HepG2 (cell line): Measurements from ENCODE around the gene ALDOA. TPM values are rescaled to one million over a fixed set of nuclear protein-coding genes. Genes with fewer than 3 reads are reported as not detected.

Experiments
- BCL6 ChIP-seq: IDR thresholded peaks from 2 replicates; pipeline ENCODE4 v1.6.1; 2016; ENCODE audit warnings: missing genetic modification reagents, missing compliant biosample characterization
- CENPBD1 ChIP-seq: sonication (generic); formaldehyde crosslinking; IDR thresholded peaks from 2 replicates; pipeline ENCODE4 v1.8.0; 2022; ENCODE audit warnings: missing genetic modification reagents, low read depth, mild to moderate bottlenecking, borderline replicate concordance
- E2F2 ChIP-seq: sonication (generic); formaldehyde crosslinking; IDR thresholded peaks from 2 replicates; pipeline ENCODE4 v1.4.0; 2020; ENCODE audit warnings: missing genetic modification reagents, borderline replicate concordance
- GPBP1L1 ChIP-seq: sonication (generic); formaldehyde crosslinking; IDR thresholded peaks from 2 replicates; pipeline ENCODE4 v1.5.0; 2020; ENCODE audit warnings: mild to moderate bottlenecking, missing genetic modification reagents
- HBP1 ChIP-seq: IDR thresholded peaks from 2 replicates; pipeline ENCODE4 v1.6.1; 2016; ENCODE audit warnings: low read depth, control low read depth
- MIER3 ChIP-seq: IDR thresholded peaks from 2 replicates; pipeline ENCODE4 v1.6.1; 2016; ENCODE audit warnings: missing compliant biosample characterization, borderline replicate concordance
- MYNN ChIP-seq: sonication (generic); formaldehyde crosslinking; IDR thresholded peaks from 2 replicates; pipeline ENCODE4 v1.4.0; 2020; ENCODE audit warnings: mild to moderate bottlenecking, low read depth, missing genetic modification reagents
- RXRB ChIP-seq: IDR thresholded peaks from 2 replicates; pipeline ENCODE4 v1.6.1; 2016; ENCODE audit warnings: borderline replicate concordance, missing genetic modification reagents, missing compliant biosample characterization
- SETDB1 ChIP-seq: sonication (generic); formaldehyde crosslinking; IDR thresholded peaks from 2 replicates; pipeline ENCODE4 v1.5.1; 2020; ENCODE audit warnings: missing genetic modification reagents, mild to moderate bottlenecking, borderline replicate concordance
- SRSF9 ChIP-seq: fragments of 200-400 bp; formaldehyde crosslinking; IDR thresholded peaks from 2 replicates; pipeline ENCODE4 v1.6.1; 2018; ENCODE audit warnings: borderline replicate concordance, mild to moderate bottlenecking, low read depth, low read length; ENCODE audit not compliant: insufficient read depth, poor library complexity, severe bottlenecking
- ZFP91 ChIP-seq: sonication (generic); formaldehyde crosslinking; IDR thresholded peaks from 2 replicates; pipeline ENCODE4 v1.9.0; 2022; ENCODE audit warnings: missing genetic modification reagents, mild to moderate bottlenecking, borderline replicate concordance
- ZMYM3 ChIP-seq: sonication (generic); formaldehyde crosslinking; IDR thresholded peaks from 2 replicates; pipeline ENCODE4 v1.5.1; 2020; ENCODE audit warnings: mild to moderate bottlenecking, missing genetic modification reagents
- ZNF296 ChIP-seq: sonication (generic); formaldehyde crosslinking; conservative IDR thresholded peaks from 2 replicates; pipeline ENCODE4 v1.5.0; 2020; ENCODE audit warnings: mild to moderate bottlenecking, missing genetic modification reagents
- ZNF513 ChIP-seq: sonication (generic); formaldehyde crosslinking; conservative IDR thresholded peaks from 2 replicates; pipeline ENCODE4 v1.5.0; 2020; ENCODE audit warnings: missing genetic modification reagents
- ZNF547 ChIP-seq: sonication (generic); formaldehyde crosslinking; IDR thresholded peaks from 2 replicates; pipeline ENCODE4 v1.5.1; 2020; ENCODE audit warnings: mild to moderate bottlenecking, missing genetic modification reagents
- ZNF607 ChIP-seq: sonication (generic); formaldehyde crosslinking; IDR thresholded peaks from 2 replicates; pipeline ENCODE4 v1.5.1; 2020; ENCODE audit warnings: missing genetic modification reagents, mild to moderate bottlenecking, borderline replicate concordance
- ZNF720 ChIP-seq: sonication (generic); formaldehyde crosslinking; IDR thresholded peaks from 2 replicates; pipeline ENCODE4 v1.4.0; 2020; ENCODE audit warnings: missing genetic modification reagents
- ZNF800 ChIP-seq: sonication (generic); formaldehyde crosslinking; IDR thresholded peaks from 2 replicates; pipeline ENCODE4 v1.4.0; 2020; ENCODE audit warnings: missing genetic modification reagents
- polyA plus RNA-seq, 8 experiments: library from polyadenylated mRNA; depleted of rRNA in 3 of 8; stranded (reverse) in 7 of 8; unstranded in 1 of 8; fragments of >200 nt; fragmentation: Illumina TruSeq in 4 of 8; extraction: Trizol in 4 of 8; gene quantifications; 2 replicates each; pipeline versions ENCODE4 v1.2.1 to v1.2.3, GENCODE V29; 2011 to 2016; ENCODE audit warnings: low read depth in 4 of 8, missing spikeins in 1 of 8, mixed read lengths in 1 of 8; ENCODE audit not compliant: insufficient read depth in 1 of 8
- total RNA-seq, 5 experiments: library from RNA; depleted of rRNA; stranded (reverse); fragments of >200 nt; fragmentation: Illumina TruSeq; extraction: Trizol; gene quantifications; 2 replicates each; pipeline ENCODE4 v1.2.3, GENCODE V29; 2016; ENCODE audit warnings: low read depth in 1 of 5

Gene ALDOA
- total and polyA plus RNA-seq, 2 of the 13 experiments (the other 11 are each of a cell fraction or from before 2014, with no cell fraction given) = 925 to 1,884 TPM

- no peak for TF ChIP-seq MIER3 (CRISPR knock-in tag)
- no peak for TF ChIP-seq GPBP1L1 (CRISPR knock-in tag)
- TF ChIP-seq ZMYM3 = no peak; the same call in none of the 2 replicates
- no peak for TF ChIP-seq SRSF9
- TF ChIP-seq CENPBD1 (CRISPR knock-in tag) = no peak
- no peak for TF ChIP-seq HBP1 (CRISPR knock-in tag)
- TF ChIP-seq ZNF720 (CRISPR knock-in tag) = no peak
- TF ChIP-seq ZNF547 (CRISPR knock-in tag) = 0 out of 2 replicates have a peak, but pooled peaks have one; percentile 10
- TF ChIP-seq SETDB1 = no peak
- TF ChIP-seq ZNF800 (CRISPR knock-in tag) = peak; percentile 54; the same call in 1 of the 2 replicates
- no peak for TF ChIP-seq RXRB (CRISPR knock-in tag)
- TF ChIP-seq ZNF296 (CRISPR knock-in tag) = no peak
- TF ChIP-seq ZFP91 = peak; percentile 57; the same call in 1 of the 2 replicates
- TF ChIP-seq MYNN (CRISPR knock-in tag) = 0 out of 2 replicates have a peak, but pooled peaks have one; percentile 34
- TF ChIP-seq ZNF513 (CRISPR knock-in tag) = no peak
- peak; percentile 65; the same call in 1 of the 2 replicates for TF ChIP-seq ZNF607 (CRISPR knock-in tag)
- TF ChIP-seq E2F2 = no peak
- TF ChIP-seq BCL6 (CRISPR knock-in tag) = no peak
These were observed 23.5 kb downstream of the ALDOA start (continued) for GRCh38 chr16:30088832-30089624.
